HL-60 (cell line): ENCODE measurements around the gene RESP18.

Experiments
- DNase-seq, 2 experiments: peaks; one replicate each; pipeline ENCODE4 v3.0.0-alpha.2; 2010 to 2020; ENCODE audit warnings: low read depth in 1 of 2, low spot score in 1 of 2
- H3K27ac ChIP-seq: fragments of 250-450 bp; sonication (Bioruptor Pico); replicated peaks from 2 replicates; pipeline ENCODE4 v1.5.1; 2020; ENCODE audit warnings: mild to moderate bottlenecking, moderate library complexity
- H3K27me3 ChIP-seq: fragments of 250-450 bp; sonication (Bioruptor Pico); 2 replicates; pipeline ENCODE4 v1.5.1; 2021; ENCODE audit warnings: mild to moderate bottlenecking, moderate library complexity; ENCODE audit not compliant: insufficient read depth, poor library complexity, severe bottlenecking
- H3K4me3 ChIP-seq: replicated peaks from 2 replicates; pipeline ENCODE4 v1.5.1; 2011; ENCODE audit warnings: mild to moderate bottlenecking, control low read depth, low read length; ENCODE audit not compliant: insufficient read depth
- GABPA ChIP-seq: IDR thresholded peaks from 2 replicates; pipeline ENCODE4 v1.6.1; 2012; ENCODE audit warnings: low read depth
- POLR2AphosphoS5 ChIP-seq: IDR thresholded peaks from 2 replicates; pipeline ENCODE4 v1.6.1; 2012; ENCODE audit warnings: low read depth
- SPI1 ChIP-seq: IDR thresholded peaks from 2 replicates; pipeline ENCODE4 v1.6.1; 2012; ENCODE audit warnings: low read depth, mild to moderate bottlenecking, borderline replicate concordance
- TF ChIP-seq, protein P1 (sequence below): IDR thresholded peaks from 2 replicates; pipeline ENCODE4 v1.6.1; 2012; ENCODE audit warnings: low read depth; ENCODE audit not compliant: insufficient replicate concordance
- TF ChIP-seq, protein P2 (sequence below): IDR thresholded peaks from one replicate; pipeline ENCODE4 v1.5.1; 2011; ENCODE audit warnings: low read length, control low read depth, inconsistent platforms; ENCODE audit not compliant: insufficient read depth

RESP18 gene

GRCh38 chr2:219292616-219293015, 39.9 kb downstream of the RESP18 start:
- Histone ChIP-seq H3K4me3 (no peak overlapping the region), H3K27ac (no peak overlapping the region), H3K27me3 (peaks cover 13% of the 10 kb centered on the region)
- DNase-seq, result no peak
- TF ChIP-seq GABPA (no peak), SPI1 (no peak), POLR2AphosphoS5 (no peak)
- TF ChIP-seq, protein P1, sequence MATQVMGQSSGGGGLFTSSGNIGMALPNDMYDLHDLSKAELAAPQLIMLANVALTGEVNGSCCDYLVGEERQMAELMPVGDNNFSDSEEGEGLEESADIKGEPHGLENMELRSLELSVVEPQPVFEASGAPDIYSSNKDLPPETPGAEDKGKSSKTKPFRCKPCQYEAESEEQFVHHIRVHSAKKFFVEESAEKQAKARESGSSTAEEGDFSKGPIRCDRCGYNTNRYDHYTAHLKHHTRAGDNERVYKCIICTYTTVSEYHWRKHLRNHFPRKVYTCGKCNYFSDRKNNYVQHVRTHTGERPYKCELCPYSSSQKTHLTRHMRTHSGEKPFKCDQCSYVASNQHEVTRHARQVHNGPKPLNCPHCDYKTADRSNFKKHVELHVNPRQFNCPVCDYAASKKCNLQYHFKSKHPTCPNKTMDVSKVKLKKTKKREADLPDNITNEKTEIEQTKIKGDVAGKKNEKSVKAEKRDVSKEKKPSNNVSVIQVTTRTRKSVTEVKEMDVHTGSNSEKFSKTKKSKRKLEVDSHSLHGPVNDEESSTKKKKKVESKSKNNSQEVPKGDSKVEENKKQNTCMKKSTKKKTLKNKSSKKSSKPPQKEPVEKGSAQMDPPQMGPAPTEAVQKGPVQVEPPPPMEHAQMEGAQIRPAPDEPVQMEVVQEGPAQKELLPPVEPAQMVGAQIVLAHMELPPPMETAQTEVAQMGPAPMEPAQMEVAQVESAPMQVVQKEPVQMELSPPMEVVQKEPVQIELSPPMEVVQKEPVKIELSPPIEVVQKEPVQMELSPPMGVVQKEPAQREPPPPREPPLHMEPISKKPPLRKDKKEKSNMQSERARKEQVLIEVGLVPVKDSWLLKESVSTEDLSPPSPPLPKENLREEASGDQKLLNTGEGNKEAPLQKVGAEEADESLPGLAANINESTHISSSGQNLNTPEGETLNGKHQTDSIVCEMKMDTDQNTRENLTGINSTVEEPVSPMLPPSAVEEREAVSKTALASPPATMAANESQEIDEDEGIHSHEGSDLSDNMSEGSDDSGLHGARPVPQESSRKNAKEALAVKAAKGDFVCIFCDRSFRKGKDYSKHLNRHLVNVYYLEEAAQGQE, result no peak
- TF ChIP-seq, protein P2, sequence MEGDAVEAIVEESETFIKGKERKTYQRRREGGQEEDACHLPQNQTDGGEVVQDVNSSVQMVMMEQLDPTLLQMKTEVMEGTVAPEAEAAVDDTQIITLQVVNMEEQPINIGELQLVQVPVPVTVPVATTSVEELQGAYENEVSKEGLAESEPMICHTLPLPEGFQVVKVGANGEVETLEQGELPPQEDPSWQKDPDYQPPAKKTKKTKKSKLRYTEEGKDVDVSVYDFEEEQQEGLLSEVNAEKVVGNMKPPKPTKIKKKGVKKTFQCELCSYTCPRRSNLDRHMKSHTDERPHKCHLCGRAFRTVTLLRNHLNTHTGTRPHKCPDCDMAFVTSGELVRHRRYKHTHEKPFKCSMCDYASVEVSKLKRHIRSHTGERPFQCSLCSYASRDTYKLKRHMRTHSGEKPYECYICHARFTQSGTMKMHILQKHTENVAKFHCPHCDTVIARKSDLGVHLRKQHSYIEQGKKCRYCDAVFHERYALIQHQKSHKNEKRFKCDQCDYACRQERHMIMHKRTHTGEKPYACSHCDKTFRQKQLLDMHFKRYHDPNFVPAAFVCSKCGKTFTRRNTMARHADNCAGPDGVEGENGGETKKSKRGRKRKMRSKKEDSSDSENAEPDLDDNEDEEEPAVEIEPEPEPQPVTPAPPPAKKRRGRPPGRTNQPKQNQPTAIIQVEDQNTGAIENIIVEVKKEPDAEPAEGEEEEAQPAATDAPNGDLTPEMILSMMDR, result no peak

DNA sequence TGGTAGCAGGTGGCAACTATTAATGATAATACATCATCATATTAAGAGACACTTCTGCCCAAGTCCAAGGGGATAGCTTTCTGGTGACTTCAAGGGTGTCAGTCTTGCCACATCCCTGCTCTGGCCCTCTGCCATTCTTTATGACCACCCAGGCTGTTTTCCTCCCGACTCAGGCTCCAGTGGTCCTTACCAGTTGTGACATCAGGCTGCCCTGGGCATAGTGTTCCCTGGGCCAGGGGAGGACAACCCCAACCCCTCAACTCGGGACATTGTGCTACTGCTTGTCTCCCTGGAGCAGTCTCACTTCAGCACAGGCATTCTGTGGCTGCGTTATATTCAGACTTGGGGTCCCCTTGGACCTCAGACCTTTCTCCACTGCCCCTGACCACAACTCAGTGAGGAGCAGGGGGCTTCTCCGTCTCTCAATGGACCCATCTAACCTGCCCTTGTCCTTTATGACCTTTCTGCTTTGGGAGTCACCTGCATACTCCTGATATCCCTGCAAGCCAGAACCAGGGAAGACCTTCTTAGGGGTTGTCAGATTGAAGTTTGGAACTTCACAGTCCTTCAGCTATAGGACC, 40.5 kb downstream of the RESP18 start:
- DNase-seq, result no peak
- H3K27me3 ChIP-seq, result peaks cover 13% of the 10 kb centered on the region
- TF ChIP-seq POLR2AphosphoS5, result no peak
- H3K27ac ChIP-seq, result no peak overlapping the region
- H3K4me3 ChIP-seq, result no peak overlapping the region

- Histone ChIP-seq H3K4me3 (no peak overlapping the region), H3K27ac (no peak overlapping the region), H3K27me3 (peaks cover 13% of the 10 kb centered on the region)
- TF ChIP-seq, protein P2, result no peak
- no peak for TF ChIP-seq SPI1
- no peak for TF ChIP-seq POLR2AphosphoS5
- no peak for TF ChIP-seq GABPA
- TF ChIP-seq, protein P1, result no peak
- no peak for DNase-seq
These were observed 41.1 kb downstream of the RESP18 start for GRCh38 chr2:219291394-219291793.

DNA sequence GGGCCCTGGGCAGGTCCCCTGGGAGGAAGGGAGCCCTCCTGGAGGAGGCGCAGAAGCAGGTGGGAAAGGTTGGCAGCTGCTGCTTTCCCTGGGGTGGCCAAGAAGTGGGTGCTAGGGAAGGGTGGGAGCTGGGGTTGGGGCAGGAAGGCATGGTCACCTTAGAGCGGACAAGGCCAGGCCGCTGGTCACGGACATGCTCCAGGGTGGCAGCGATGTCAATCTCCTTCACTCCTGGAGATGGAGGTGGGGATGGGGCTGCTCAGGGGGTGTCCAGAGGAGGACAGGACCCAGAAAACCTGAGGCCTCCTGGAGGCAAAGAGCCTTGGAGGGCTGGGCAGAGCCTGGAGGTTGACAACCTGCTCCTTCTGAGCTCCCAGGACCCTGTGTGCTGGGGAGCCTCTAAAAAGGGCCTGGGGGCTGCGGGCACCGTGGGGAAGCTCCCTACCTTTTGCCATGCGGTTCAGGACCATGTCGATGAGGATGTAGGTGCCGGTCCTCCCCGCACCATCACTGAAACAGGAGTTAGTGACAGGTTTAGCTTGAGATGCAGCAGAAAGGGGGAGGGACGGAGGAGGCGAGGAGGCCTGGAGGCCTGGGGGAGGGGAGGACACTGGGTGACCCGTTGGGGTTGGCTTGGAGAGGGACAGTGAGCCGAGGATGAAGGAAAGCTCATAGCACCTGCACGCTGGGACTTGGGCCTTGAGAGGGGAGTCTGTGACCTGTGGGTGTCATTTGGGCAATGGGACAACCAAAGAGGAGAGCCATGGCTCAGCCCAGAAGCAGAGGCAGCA, 42.0 kb downstream of the RESP18 start:
- Histone ChIP-seq H3K27ac (no peak overlapping the region), H3K27me3 (peaks cover 9% of the 10 kb centered on the region), H3K4me3 (no peak overlapping the region)
- DNase-seq, result no peak
- TF ChIP-seq, protein P1, result no peak
- TF ChIP-seq POLR2AphosphoS5, result no peak
- TF ChIP-seq, protein P2, result no peak
- TF ChIP-seq SPI1, result no peak
- no peak for TF ChIP-seq GABPA
